Suprapubic skin (tissue), 3 donors: ENCODE results near the gene STPG2.

ENCODE experiments used
- POLR2A ChIP-seq, 2 donors: fragments of 450-650 bp; IDR thresholded peaks; one replicate each; pipeline ENCODE4 v1.6.1; 2017; ENCODE audit warnings: antibody characterized with exemption in 2 of 2, mild to moderate bottlenecking in 2 of 2, moderate library complexity in 2 of 2
- TF ChIP-seq, protein P1 (sequence below), 2 donors: fragments of 200-600 bp in 1 of 2; fragments of 450-650 bp in 1 of 2; sonication (generic) in 1 of 2; IDR thresholded peaks; one replicate each; pipeline ENCODE4 v1.5.1; 2016 to 2019; ENCODE audit warnings: antibody characterized with exemption in 2 of 2, mild to moderate bottlenecking in 1 of 2, moderate library complexity in 1 of 2

DNA sequence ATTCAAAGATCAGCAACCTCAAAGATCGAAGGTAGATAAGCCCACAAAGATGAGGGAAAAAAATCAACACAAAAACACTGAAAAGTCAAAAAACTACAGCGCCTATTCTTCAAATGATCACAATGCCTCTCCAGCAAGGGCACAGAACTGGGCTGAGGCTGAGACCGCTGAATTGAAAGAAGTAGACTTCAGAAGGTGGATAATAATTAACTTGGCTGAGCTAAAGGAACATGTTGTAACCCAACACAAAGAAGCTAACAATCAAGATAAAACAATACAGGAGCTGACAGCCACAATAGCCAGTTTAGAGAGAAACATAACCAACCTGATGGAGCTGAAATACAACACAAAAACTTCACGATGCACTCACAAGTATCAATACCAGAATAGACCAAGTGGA is 231.1 kb downstream of the STPG2 start:
- TF ChIP-seq, protein P1, sequence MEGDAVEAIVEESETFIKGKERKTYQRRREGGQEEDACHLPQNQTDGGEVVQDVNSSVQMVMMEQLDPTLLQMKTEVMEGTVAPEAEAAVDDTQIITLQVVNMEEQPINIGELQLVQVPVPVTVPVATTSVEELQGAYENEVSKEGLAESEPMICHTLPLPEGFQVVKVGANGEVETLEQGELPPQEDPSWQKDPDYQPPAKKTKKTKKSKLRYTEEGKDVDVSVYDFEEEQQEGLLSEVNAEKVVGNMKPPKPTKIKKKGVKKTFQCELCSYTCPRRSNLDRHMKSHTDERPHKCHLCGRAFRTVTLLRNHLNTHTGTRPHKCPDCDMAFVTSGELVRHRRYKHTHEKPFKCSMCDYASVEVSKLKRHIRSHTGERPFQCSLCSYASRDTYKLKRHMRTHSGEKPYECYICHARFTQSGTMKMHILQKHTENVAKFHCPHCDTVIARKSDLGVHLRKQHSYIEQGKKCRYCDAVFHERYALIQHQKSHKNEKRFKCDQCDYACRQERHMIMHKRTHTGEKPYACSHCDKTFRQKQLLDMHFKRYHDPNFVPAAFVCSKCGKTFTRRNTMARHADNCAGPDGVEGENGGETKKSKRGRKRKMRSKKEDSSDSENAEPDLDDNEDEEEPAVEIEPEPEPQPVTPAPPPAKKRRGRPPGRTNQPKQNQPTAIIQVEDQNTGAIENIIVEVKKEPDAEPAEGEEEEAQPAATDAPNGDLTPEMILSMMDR (IDR thresholded peaks at IDR 0.05), result no peak
- TF ChIP-seq POLR2A (IDR thresholded peaks at IDR 0.05), result no peak
